WTC11 (cell line): ENCODE measurements around the gene CFAP99. TPM values are rescaled to one million over a fixed set of nuclear protein-coding genes. Genes with fewer than 3 reads are reported as not detected.

Experiments
- ATAC-seq: fragments of 200-7000 bp; cut with Tn5 transposase; 2 replicates; pipeline ENCODE4 v1.10.0; 2021; ENCODE audit warnings: mild to moderate bottlenecking, moderate library complexity
- CTCF ChIA-PET: fragments of 300-600 bp; sonication (Branson Sonifier 250); formaldehyde crosslinking; loops from one replicate; lab custom pipeline; 2021; ENCODE audit warnings: antibody characterized with exemption; lab: Charles Lee
- POLR2A ChIA-PET: fragments of 350-600 bp; sonication (Branson Sonifier 250); formaldehyde crosslinking; loops from one replicate; lab custom pipeline; 2021; ENCODE audit warnings: antibody characterized with exemption; lab: Charles Lee
- DNase-seq: peaks from one replicate; pipeline ENCODE4 v3.0.0; 2021; ENCODE audit warnings: low spot score
- H3K27ac Mint-ChIP-seq: 2 replicates; pipeline ENCODE4 v1.8.0; 2021; ENCODE audit warnings: mixed read lengths
- H3K27me3 Mint-ChIP-seq: 2 replicates; pipeline ENCODE4 v1.8.0; 2021; ENCODE audit warnings: low read depth, mild to moderate bottlenecking, moderate library complexity, mixed read lengths
- H3K36me3 Mint-ChIP-seq: 2 replicates; pipeline ENCODE4 v1.8.0; 2021; ENCODE audit warnings: mixed read lengths
- H3K4me1 Mint-ChIP-seq: 2 replicates; pipeline ENCODE4 v1.8.0; 2022; ENCODE audit warnings: mixed read lengths
- H3K4me3 Mint-ChIP-seq: 2 replicates; pipeline ENCODE4 v1.8.0; 2021; ENCODE audit warnings: mild to moderate bottlenecking, moderate library complexity, mixed read lengths
- H3K9me3 Mint-ChIP-seq: 2 replicates; pipeline ENCODE4 v1.8.0; 2021; ENCODE audit warnings: mixed read lengths
- CDX4 ChIP-seq: fragments of 250-450 bp; sonication (Bioruptor Pico); IDR thresholded peaks from 2 replicates; pipeline ENCODE4 v1.9.0; 2021; ENCODE audit warnings: moderate library complexity, mild to moderate bottlenecking, inconsistent platforms, borderline replicate concordance
- ELF4 ChIP-seq: sonication (generic); formaldehyde crosslinking; IDR thresholded peaks from 2 replicates; pipeline ENCODE4 v1.8.1; 2022; ENCODE audit warnings: low read depth, mild to moderate bottlenecking, moderate library complexity, missing genetic modification reagents
- EMX1 ChIP-seq: fragments of 250-450 bp; sonication (Bioruptor Pico); IDR thresholded peaks from 2 replicates; pipeline ENCODE4 v1.8.0; 2021; ENCODE audit warnings: mild to moderate bottlenecking
- ESRRA ChIP-seq: sonication (generic); formaldehyde crosslinking; IDR thresholded peaks from 2 replicates; pipeline ENCODE4 v1.8.1; 2022; ENCODE audit warnings: mild to moderate bottlenecking, missing genetic modification reagents, borderline replicate concordance
- FOXJ3 ChIP-seq: sonication (generic); formaldehyde crosslinking; IDR thresholded peaks from 2 replicates; pipeline ENCODE4 v1.9.0; 2021; ENCODE audit warnings: missing genetic modification reagents, mild to moderate bottlenecking, borderline replicate concordance
- FOXP1 ChIP-seq: sonication (generic); formaldehyde crosslinking; IDR thresholded peaks from 2 replicates; pipeline ENCODE4 v1.8.0; 2022; ENCODE audit warnings: missing genetic modification reagents, mild to moderate bottlenecking, moderate library complexity, borderline replicate concordance
- GTF2I ChIP-seq: fragments of 250-450 bp; sonication (Bioruptor Pico); conservative IDR thresholded peaks from 2 replicates; pipeline ENCODE4 v1.4.0; 2021; ENCODE audit warnings: mild to moderate bottlenecking
- JUN ChIP-seq: sonication (generic); formaldehyde crosslinking; IDR thresholded peaks from 2 replicates; pipeline ENCODE4 v1.8.0; 2023; ENCODE audit warnings: mild to moderate bottlenecking, missing genetic modification reagents
- MAX ChIP-seq: sonication (generic); formaldehyde crosslinking; IDR thresholded peaks from 2 replicates; pipeline ENCODE4 v1.8.0; 2022; ENCODE audit warnings: mild to moderate bottlenecking, missing genetic modification reagents
- NFATC4 ChIP-seq: fragments of 250-450 bp; sonication (Bioruptor Pico); IDR thresholded peaks from 2 replicates; pipeline ENCODE4 v1.9.0; 2021; ENCODE audit warnings: mild to moderate bottlenecking
- NR3C1 ChIP-seq: sonication (generic); formaldehyde crosslinking; conservative IDR thresholded peaks from 2 replicates; pipeline ENCODE4 v1.8.1; 2023; ENCODE audit warnings: low read depth, mild to moderate bottlenecking, missing genetic modification reagents
- PREB ChIP-seq: sonication (generic); formaldehyde crosslinking; IDR thresholded peaks from 2 replicates; pipeline ENCODE4 v1.8.1; 2022; ENCODE audit warnings: mild to moderate bottlenecking, missing genetic modification reagents, moderate library complexity, borderline replicate concordance
- RORB ChIP-seq: fragments of 250-450 bp; sonication (Bioruptor Pico); IDR thresholded peaks from 2 replicates; pipeline ENCODE4 v1.9.0; 2021; ENCODE audit warnings: mild to moderate bottlenecking
- SMAD3 ChIP-seq: sonication (generic); formaldehyde crosslinking; IDR thresholded peaks from 2 replicates; pipeline ENCODE4 v1.8.0; 2022; ENCODE audit warnings: missing genetic modification reagents, mild to moderate bottlenecking, borderline replicate concordance
- TEAD4 ChIP-seq: sonication (generic); formaldehyde crosslinking; IDR thresholded peaks from 2 replicates; pipeline ENCODE4 v1.8.0; 2022; ENCODE audit warnings: mild to moderate bottlenecking, missing genetic modification reagents
- ZNF121 ChIP-seq: sonication (generic); formaldehyde crosslinking; IDR thresholded peaks from 2 replicates; pipeline ENCODE4 v1.8.0; 2023; ENCODE audit warnings: missing genetic modification reagents
- ZNF416 ChIP-seq: fragments of 250-450 bp; sonication (Bioruptor Pico); IDR thresholded peaks from 2 replicates; pipeline ENCODE4 v1.9.0; 2021; ENCODE audit warnings: mild to moderate bottlenecking, inconsistent platforms
- ZNF425 ChIP-seq: fragments of 250-450 bp; sonication (Bioruptor Pico); conservative IDR thresholded peaks from 2 replicates; pipeline ENCODE4 v1.9.0; 2021; ENCODE audit warnings: mild to moderate bottlenecking
- total RNA-seq: library from RNA; stranded (reverse); gene quantifications from 3 replicates; pipeline ENCODE4 v1.2.3, GENCODE V29; 2021
- TF ChIP-seq, protein P1 (sequence below): sonication (generic); formaldehyde crosslinking; IDR thresholded peaks from 2 replicates; pipeline ENCODE4 v1.8.1; 2022; ENCODE audit warnings: mild to moderate bottlenecking, moderate library complexity, missing genetic modification reagents
- TF ChIP-seq, protein P2 (sequence below): sonication (generic); formaldehyde crosslinking; conservative IDR thresholded peaks from 2 replicates; pipeline ENCODE4 v1.8.1; 2022; ENCODE audit warnings: mild to moderate bottlenecking, missing genetic modification reagents

Gene CFAP99
- total RNA-seq, 1 experiment from 2014 or later, result not detected

GRCh38 chr4:2501034-2501594 lies 82.4 kb downstream of the CFAP99 start:
- DNase-seq (no peak), ATAC-seq (no peak)
- Mint-ChIP-seq H3K4me3 (no peak overlapping the region), H3K9me3 (no peaks in the 10 kb centered on the region), H3K27me3 (no peaks in the 10 kb centered on the region), H3K4me1 (no peaks in the 10 kb centered on the region), H3K36me3 (peaks cover 69% of the 10 kb centered on the region), H3K27ac (peak overlapping the region; percentile 30; the same call in 1 of the 2 replicates)
- CTCF ChIA-PET, result no interaction called here
- TF ChIP-seq CDX4 (CRISPR knock-in tag) (no peak), JUN (CRISPR knock-in tag) (no peak), PREB (CRISPR knock-in tag) (no peak), NR3C1 (CRISPR knock-in tag) (no peak), SMAD3 (CRISPR knock-in tag) (no peak), ESRRA (no peak), ZNF425 (CRISPR knock-in tag) (no peak), RORB (CRISPR knock-in tag) (no peak), ZNF416 (CRISPR knock-in tag) (no peak), NFATC4 (no peak), FOXP1 (no peak), TEAD4 (CRISPR knock-in tag) (no peak), GTF2I (no peak), MAX (CRISPR knock-in tag) (no peak), EMX1 (CRISPR knock-in tag) (no peak), FOXJ3 (CRISPR knock-in tag) (no peak)
- TF ChIP-seq, protein P1, sequence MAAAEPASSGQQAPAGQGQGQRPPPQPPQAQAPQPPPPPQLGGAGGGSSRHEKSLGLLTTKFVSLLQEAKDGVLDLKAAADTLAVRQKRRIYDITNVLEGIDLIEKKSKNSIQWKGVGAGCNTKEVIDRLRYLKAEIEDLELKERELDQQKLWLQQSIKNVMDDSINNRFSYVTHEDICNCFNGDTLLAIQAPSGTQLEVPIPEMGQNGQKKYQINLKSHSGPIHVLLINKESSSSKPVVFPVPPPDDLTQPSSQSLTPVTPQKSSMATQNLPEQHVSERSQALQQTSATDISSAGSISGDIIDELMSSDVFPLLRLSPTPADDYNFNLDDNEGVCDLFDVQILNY (CRISPR knock-in tag), result no peak
- TF ChIP-seq, protein P2, sequence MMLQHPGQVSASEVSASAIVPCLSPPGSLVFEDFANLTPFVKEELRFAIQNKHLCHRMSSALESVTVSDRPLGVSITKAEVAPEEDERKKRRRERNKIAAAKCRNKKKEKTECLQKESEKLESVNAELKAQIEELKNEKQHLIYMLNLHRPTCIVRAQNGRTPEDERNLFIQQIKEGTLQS, result no peak
- POLR2A ChIA-PET, result no interaction called here

DNA sequence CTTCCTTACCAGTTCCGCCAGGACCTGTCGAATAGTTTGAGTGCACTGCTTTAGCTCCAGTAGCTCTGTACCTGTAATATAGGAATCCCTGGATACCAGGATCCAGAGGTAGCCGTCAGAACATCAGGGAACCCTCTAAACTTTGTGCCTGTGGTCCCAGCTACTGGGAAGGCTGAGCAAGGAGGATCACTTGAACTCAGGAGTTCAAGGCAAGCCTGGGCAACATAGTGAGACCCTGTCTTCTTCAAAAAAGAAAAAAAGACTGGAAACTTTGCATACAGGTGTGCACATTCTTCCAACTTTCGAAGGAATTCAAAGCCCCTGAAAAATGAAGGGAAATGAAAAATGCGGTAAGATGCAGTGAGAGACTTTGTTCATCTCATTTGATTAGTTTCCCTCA lies 85.1 kb downstream of the CFAP99 start:
- H3K27ac Mint-ChIP-seq, result 0 out of 2 replicates have a peak overlapping the region, but pooled peaks have one; percentile 37
- no peak for ATAC-seq
- no peaks in the 10 kb centered on the region for H3K4me1 Mint-ChIP-seq
- CTCF ChIA-PET, result no interaction called here
- DNase-seq, result no peak
- TF ChIP-seq ELF4 (CRISPR knock-in tag), result no peak
- TF ChIP-seq ZNF121 (CRISPR knock-in tag), result peak; percentile 26; the same call in 1 of the 2 replicates
- H3K36me3 Mint-ChIP-seq, result peaks cover 66% of the 10 kb centered on the region
- no peaks in the 10 kb centered on the region for H3K9me3 Mint-ChIP-seq
- H3K27me3 Mint-ChIP-seq, result no peaks in the 10 kb centered on the region
- POLR2A ChIA-PET, result no interaction called here
- no peak overlapping the region for H3K4me3 Mint-ChIP-seq
